Measurements from ENCODE around the gene ROR2. TPM values are rescaled to one million over a fixed set of nuclear protein-coding genes. Genes with fewer than 3 reads are reported as not detected.

Gene ROR2
- polyA plus RNA-seq, 1 experiment: 9.7 TPM

DNA sequence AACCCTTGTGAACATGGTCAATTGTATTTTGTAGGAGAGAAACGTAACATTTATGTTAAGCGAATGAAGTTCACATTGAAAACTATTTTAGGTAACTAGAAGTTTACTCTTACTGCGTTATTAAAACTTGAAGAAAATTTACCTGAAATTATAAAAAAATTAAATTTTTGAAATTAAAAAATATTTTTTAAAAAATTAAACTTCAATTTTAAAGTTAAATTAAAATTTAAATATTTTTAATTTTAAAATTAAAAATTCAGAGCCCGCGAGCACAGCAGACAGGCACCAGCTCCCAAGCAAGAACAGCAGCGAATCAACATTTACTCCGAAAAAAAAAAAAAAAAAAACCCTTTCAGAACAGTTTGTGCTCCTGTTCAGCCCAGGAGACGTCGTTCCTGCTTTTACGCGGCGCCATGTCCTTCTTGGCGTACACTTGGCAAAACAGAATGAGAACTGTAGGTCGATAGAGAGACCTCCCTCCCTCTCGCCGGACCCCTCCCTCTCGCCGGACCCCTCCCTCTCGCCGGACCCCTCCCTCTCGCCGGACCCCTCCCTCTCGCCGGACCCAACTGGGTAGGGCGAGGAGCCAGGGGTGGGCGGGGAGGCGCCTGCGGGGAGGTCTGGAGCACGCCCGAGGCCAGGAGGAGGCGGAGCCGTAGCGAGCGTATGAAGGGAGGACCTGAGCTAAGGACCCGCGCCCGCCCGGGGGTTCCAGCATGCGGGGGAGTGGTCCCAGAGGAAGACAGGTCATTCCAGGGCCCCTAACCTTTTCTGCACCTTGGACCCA lies 235.8 kb downstream of the ROR2 start:
- H3K4me3 ChIP-seq (ENCODE audit: low read depth, low read length): peak overlapping the region; percentile 60
- peaks cover 1% of the 10 kb centered on the region for H3K27me3 ChIP-seq (ENCODE audit: control insufficient read depth, insufficient read depth, low read length)
- peak; percentile 32 for DNase-seq (ENCODE audit: low read depth, low spot score)
- POLR2A ChIA-PET: no interaction called here
- TF ChIP-seq, protein P1, sequence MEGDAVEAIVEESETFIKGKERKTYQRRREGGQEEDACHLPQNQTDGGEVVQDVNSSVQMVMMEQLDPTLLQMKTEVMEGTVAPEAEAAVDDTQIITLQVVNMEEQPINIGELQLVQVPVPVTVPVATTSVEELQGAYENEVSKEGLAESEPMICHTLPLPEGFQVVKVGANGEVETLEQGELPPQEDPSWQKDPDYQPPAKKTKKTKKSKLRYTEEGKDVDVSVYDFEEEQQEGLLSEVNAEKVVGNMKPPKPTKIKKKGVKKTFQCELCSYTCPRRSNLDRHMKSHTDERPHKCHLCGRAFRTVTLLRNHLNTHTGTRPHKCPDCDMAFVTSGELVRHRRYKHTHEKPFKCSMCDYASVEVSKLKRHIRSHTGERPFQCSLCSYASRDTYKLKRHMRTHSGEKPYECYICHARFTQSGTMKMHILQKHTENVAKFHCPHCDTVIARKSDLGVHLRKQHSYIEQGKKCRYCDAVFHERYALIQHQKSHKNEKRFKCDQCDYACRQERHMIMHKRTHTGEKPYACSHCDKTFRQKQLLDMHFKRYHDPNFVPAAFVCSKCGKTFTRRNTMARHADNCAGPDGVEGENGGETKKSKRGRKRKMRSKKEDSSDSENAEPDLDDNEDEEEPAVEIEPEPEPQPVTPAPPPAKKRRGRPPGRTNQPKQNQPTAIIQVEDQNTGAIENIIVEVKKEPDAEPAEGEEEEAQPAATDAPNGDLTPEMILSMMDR (IDR thresholded peaks at IDR 0.05; ENCODE audit: low read depth, low read length): no peak
- CTCF ChIA-PET: interaction anchor here (0.6 to 1.1 kb wide), 3 partner anchors 13 to 149 kb away, joined by 3 to 7 read pairs (median 7); no protein-coding TSS in a partner anchor
- no peak overlapping the region for H3K27ac ChIP-seq (ENCODE audit: low read depth, low read length)
- H3K9me3 ChIP-seq (ENCODE audit: control insufficient read depth, insufficient read depth, low read length): peaks cover 8% of the 10 kb centered on the region; the same call in 1 of the 2 replicates

DNA sequence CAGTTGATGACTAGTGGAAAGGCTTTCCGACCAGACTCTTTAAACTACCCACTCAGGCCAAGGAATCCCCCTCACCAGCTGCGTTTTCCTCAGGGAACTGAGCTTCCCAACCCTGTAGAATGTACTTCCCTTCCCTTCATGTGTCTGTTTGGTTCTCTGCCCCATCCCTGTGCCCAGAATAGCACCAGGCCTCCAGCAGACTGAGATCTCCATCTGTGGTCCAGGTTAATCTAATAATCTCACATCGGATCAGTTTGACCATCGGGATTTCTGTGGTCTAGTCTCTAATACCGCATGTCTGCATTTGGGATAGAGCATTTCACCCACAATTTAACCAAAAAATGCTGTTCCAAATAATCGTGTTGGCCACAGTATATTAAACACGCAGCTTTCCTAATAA lies 237.2 kb downstream of the ROR2 start:
- H3K9me3 ChIP-seq (ENCODE audit: control insufficient read depth, insufficient read depth, low read length): peaks cover 8% of the 10 kb centered on the region; the same call in 1 of the 2 replicates
- no peak for DNase-seq (ENCODE audit: low read depth, low spot score)
- POLR2A ChIA-PET: interaction anchor here (0.5 kb wide), 1 partner anchor 9 kb away, joined by 11 read pairs; no protein-coding TSS in a partner anchor
- H3K4me3 ChIP-seq (ENCODE audit: low read depth, low read length): no peak overlapping the region
- TF ChIP-seq, protein P1 (IDR thresholded peaks at IDR 0.05; ENCODE audit: low read depth, low read length): no peak
- CTCF ChIA-PET: interaction anchor here (1.0 kb wide), 1 partner anchor 59 kb away, joined by 3 read pairs; no protein-coding TSS in a partner anchor
- no peaks in the 10 kb centered on the region for H3K27me3 ChIP-seq (ENCODE audit: control insufficient read depth, insufficient read depth, low read length)
- no peak overlapping the region for H3K27ac ChIP-seq (ENCODE audit: low read depth, low read length)

DNA sequence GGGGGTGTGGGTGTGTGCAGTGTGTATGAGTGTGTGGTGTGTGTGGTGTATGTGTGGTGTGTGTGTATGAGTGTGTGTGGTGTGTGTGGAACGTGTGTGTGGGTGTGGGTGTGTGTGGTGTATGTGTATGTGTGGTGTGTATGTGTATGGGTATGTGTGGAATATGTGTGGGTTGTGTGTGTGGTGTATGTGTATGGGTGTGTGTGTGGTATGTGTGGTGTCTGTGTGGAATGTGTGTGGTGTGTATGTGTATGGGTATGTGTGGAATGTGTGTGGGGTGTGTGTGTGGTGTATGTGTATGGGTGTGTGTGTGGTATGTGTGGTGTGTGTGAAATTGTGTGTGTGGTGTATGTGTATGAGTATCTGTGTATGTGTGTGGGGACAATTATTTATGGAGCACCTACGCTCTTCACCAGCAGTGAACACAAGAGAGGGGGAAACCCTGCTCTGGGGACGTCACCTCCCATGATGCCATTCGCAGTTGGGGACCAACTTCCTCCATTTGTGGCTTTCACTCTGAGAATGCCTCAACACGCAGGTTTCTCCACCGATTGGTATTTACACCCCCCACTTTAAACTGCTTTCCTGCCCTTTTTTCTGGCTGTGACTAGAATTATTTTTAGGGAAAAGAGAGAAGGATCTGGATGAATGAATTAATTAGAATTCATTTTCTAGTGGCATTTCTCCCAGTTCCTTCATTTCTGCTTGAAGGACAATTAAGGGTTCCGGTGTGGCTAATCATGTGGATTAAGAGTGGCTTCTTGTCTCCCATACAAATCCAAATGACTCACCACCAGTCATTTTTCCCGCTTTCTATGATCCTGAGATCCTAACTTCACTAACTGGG lies 238.1 kb downstream of the ROR2 start:
- TF ChIP-seq, protein P1 (IDR thresholded peaks at IDR 0.05; ENCODE audit: low read depth, low read length): no peak
- Histone ChIP-seq H3K9me3 (ENCODE audit: control insufficient read depth, insufficient read depth, low read length) (peaks cover 3% of the 10 kb centered on the region; the same call in 1 of the 2 replicates), H3K4me3 (ENCODE audit: low read depth, low read length) (no peak overlapping the region), H3K27me3 (ENCODE audit: control insufficient read depth, insufficient read depth, low read length) (no peaks in the 10 kb centered on the region), H3K27ac (ENCODE audit: low read depth, low read length) (no peak overlapping the region)
- DNase-seq (ENCODE audit: low read depth, low spot score): no peak
- CTCF ChIA-PET: interaction anchor here (1.0 kb wide), 1 partner anchor 59 kb away, joined by 3 read pairs; no protein-coding TSS in a partner anchor
- POLR2A ChIA-PET: no interaction called here

DNA sequence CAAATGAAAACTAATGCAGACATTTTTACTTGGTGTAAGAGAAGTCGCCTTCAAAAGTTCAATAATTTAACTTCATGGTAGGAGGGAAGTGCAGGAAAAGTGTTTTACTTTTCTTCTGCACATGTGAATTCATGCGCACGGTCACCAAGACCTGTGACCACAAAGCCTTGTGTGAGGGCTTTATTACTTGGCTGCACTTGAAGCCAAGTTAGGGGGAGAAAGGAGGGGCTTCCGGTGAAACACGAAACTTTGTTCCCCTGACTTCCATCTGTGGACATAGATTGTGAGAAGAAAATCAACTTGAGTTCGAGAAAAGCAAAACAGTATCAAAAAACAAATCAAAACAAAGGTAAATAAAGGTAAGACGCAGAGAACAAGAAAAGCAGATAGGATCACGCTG lies 239.9 kb downstream of the ROR2 start:
- ChIA-PET CTCF (no interaction called here), POLR2A (no interaction called here)
- no peak for DNase-seq (ENCODE audit: low read depth, low spot score)
- Histone ChIP-seq H3K27me3 (ENCODE audit: control insufficient read depth, insufficient read depth, low read length) (no peaks in the 10 kb centered on the region), H3K4me3 (ENCODE audit: low read depth, low read length) (no peak overlapping the region), H3K27ac (ENCODE audit: low read depth, low read length) (no peak overlapping the region), H3K9me3 (ENCODE audit: control insufficient read depth, insufficient read depth, low read length) (peaks cover 8% of the 10 kb centered on the region; the same call in 1 of the 2 replicates)
- TF ChIP-seq, protein P1 (IDR thresholded peaks at IDR 0.05; ENCODE audit: low read depth, low read length): no peak

All from AG04450 (cell line).